ENCODE results near the gene ADAM33. TPM values are rescaled to one million over a fixed set of nuclear protein-coding genes. Genes with fewer than 3 reads are reported as not detected.

ADAM33 gene
- total RNA-seq, 2 experiments from 2014 or later = not detected

GRCh38 chr20:3686421-3686820 is 4.6 kb upstream of the ADAM33 start:
- H3K27ac Mint-ChIP-seq = no peak overlapping the region
- no peaks in the 10 kb centered on the region for H3K36me3 Mint-ChIP-seq (ENCODE audit: low read depth)
- peaks cover 19% of the 10 kb centered on the region for H3K27me3 Mint-ChIP-seq
- intact Hi-C loops (cut with DNase I, micrococcal nuclease) = no loop called here
- H3K9me3 Mint-ChIP-seq (ENCODE audit: low read depth) = no peaks in the 10 kb centered on the region
- H3K4me3 Mint-ChIP-seq = no peak overlapping the region
- POLR2A ChIA-PET = no interaction called here
- H3K4me1 Mint-ChIP-seq = no peaks in the 10 kb centered on the region
- CTCF ChIA-PET = interaction anchor here (0.6 to 1.5 kb wide), 3 partner anchors 9 to 405 kb away, joined by 3 to 5 read pairs (median 5); no protein-coding TSS in a partner anchor
- DNase-seq (no peak), ATAC-seq (no peak)

GRCh38 chr20:3685341-3685740 is 3.5 kb upstream of the ADAM33 start:
- Mint-ChIP-seq H3K27me3 (peaks cover 24% of the 10 kb centered on the region), H3K4me1 (peaks cover 4% of the 10 kb centered on the region), H3K36me3 (ENCODE audit: low read depth) (no peaks in the 10 kb centered on the region), H3K9me3 (ENCODE audit: low read depth) (no peaks in the 10 kb centered on the region), H3K4me3 (no peak overlapping the region), H3K27ac (no peak overlapping the region)
- no peak for ATAC-seq
- ChIA-PET POLR2A (no interaction called here), CTCF (interaction anchor here (0.8 to 0.9 kb wide), 2 partner anchors 8 to 9 kb away, joined by 3 to 4 read pairs; no protein-coding TSS in a partner anchor)
- intact Hi-C loops (cut with DNase I, micrococcal nuclease) = no loop called here
- no peak for DNase-seq

- Mint-ChIP-seq H3K4me1 (peaks cover 6% of the 10 kb centered on the region), H3K27me3 (peaks cover 27% of the 10 kb centered on the region), H3K27ac (no peak overlapping the region), H3K4me3 (no peak overlapping the region), H3K9me3 (ENCODE audit: low read depth) (no peaks in the 10 kb centered on the region), H3K36me3 (ENCODE audit: low read depth) (no peaks in the 10 kb centered on the region)
- ChIA-PET POLR2A (no interaction called here), CTCF (interaction anchor here (1.4 kb wide), 1 partner anchor 174 kb away, joined by 6 read pairs; no protein-coding TSS in a partner anchor)
- ATAC-seq (no peak), DNase-seq (no peak)
- intact Hi-C loops (cut with DNase I, micrococcal nuclease) = no loop called here
Observed at GRCh38 chr20:3681352-3681930, 369 bp downstream of the ADAM33 start.

- Mint-ChIP-seq H3K27me3 (peaks cover 29% of the 10 kb centered on the region), H3K36me3 (ENCODE audit: low read depth) (no peaks in the 10 kb centered on the region), H3K27ac (no peak overlapping the region), H3K4me1 (peaks cover 6% of the 10 kb centered on the region), H3K9me3 (ENCODE audit: low read depth) (no peaks in the 10 kb centered on the region), H3K4me3 (no peak overlapping the region)
- intact Hi-C loops (cut with DNase I, micrococcal nuclease) = no loop called here
- POLR2A ChIA-PET = no interaction called here
- no peak for DNase-seq
- CTCF ChIA-PET = interaction anchor here (1.4 kb wide), 1 partner anchor 174 kb away, joined by 6 read pairs; no protein-coding TSS in a partner anchor
- no peak for ATAC-seq
Observed at GRCh38 chr20:3680701-3681351, 984 bp downstream of the ADAM33 start.

GRCh38 chr20:3679749-3680700 is 1.8 kb downstream of the ADAM33 start:
- DNase-seq (no peak), ATAC-seq (no peak)
- CTCF ChIA-PET = interaction anchor here (0.6 kb wide), 1 partner anchor 98 kb away, joined by 3 read pairs; no protein-coding TSS in a partner anchor
- POLR2A ChIA-PET = no interaction called here
- Mint-ChIP-seq H3K27ac (no peak overlapping the region), H3K27me3 (peaks cover 37% of the 10 kb centered on the region), H3K4me1 (peaks cover 6% of the 10 kb centered on the region), H3K9me3 (ENCODE audit: low read depth) (no peaks in the 10 kb centered on the region), H3K4me3 (no peak overlapping the region), H3K36me3 (ENCODE audit: low read depth) (no peaks in the 10 kb centered on the region)
- intact Hi-C loops (cut with DNase I, micrococcal nuclease) = loop anchor here in 1 of 2 experiments (5.0 kb wide), 1 partner anchor 407 kb away; no protein-coding TSS in a partner anchor

- Mint-ChIP-seq H3K36me3 (ENCODE audit: low read depth) (no peaks in the 10 kb centered on the region), H3K4me3 (no peak overlapping the region), H3K9me3 (ENCODE audit: low read depth) (no peaks in the 10 kb centered on the region), H3K4me1 (peaks cover 6% of the 10 kb centered on the region), H3K27ac (no peak overlapping the region), H3K27me3 (peaks cover 40% of the 10 kb centered on the region)
- no peak for ATAC-seq
- ChIA-PET CTCF (interaction anchor here (0.6 to 3.2 kb wide), 3 partner anchors 9 to 99 kb away, joined by 3 to 36 read pairs (median 4); no protein-coding TSS in a partner anchor), POLR2A (no interaction called here)
- intact Hi-C loops (cut with DNase I, micrococcal nuclease) = loop anchor here in 1 of 2 experiments (5.0 kb wide), 1 partner anchor 408 kb away; no protein-coding TSS in a partner anchor
- no peak for DNase-seq
Observed at GRCh38 chr20:3678856-3679720, 2.7 kb downstream of the ADAM33 start.

- DNase-seq = no peak
- no peaks in the 10 kb centered on the region for H3K9me3 Mint-ChIP-seq (ENCODE audit: low read depth)
- intact Hi-C loops (cut with DNase I, micrococcal nuclease) = loop anchor here in 1 of 2 experiments (5.0 kb wide), 1 partner anchor 409 kb away; no protein-coding TSS in a partner anchor
- CTCF ChIA-PET = interaction anchor here (1.5 to 3.2 kb wide), 4 partner anchors 10 to 69 kb away, joined by 6 to 36 read pairs (median 14); no protein-coding TSS in a partner anchor
- POLR2A ChIA-PET = no interaction called here
- H3K36me3 Mint-ChIP-seq (ENCODE audit: low read depth) = no peaks in the 10 kb centered on the region
- no peak for ATAC-seq
- peaks cover 6% of the 10 kb centered on the region for H3K4me1 Mint-ChIP-seq
- H3K4me3 Mint-ChIP-seq = no peak overlapping the region
- no peak overlapping the region for H3K27ac Mint-ChIP-seq
- peaks cover 38% of the 10 kb centered on the region for H3K27me3 Mint-ChIP-seq
Observed at GRCh38 chr20:3678198-3678597, 3.6 kb downstream of the ADAM33 start.

- Mint-ChIP-seq H3K4me3 (no peak overlapping the region), H3K27me3 (peaks cover 41% of the 10 kb centered on the region), H3K4me1 (peaks cover 8% of the 10 kb centered on the region), H3K9me3 (ENCODE audit: low read depth) (no peaks in the 10 kb centered on the region), H3K36me3 (ENCODE audit: low read depth) (no peaks in the 10 kb centered on the region), H3K27ac (no peak overlapping the region)
- DNase-seq (no peak), ATAC-seq (no peak)
- POLR2A ChIA-PET = no interaction called here
- CTCF ChIA-PET = interaction anchor here (1.4 to 3.2 kb wide), 9 partner anchors 10 to 407 kb away, joined by 4 to 36 read pairs (median 7); no protein-coding TSS in a partner anchor
- intact Hi-C loops (cut with DNase I, micrococcal nuclease) = loop anchor here in 1 of 2 experiments (5.0 kb wide), 1 partner anchor 410 kb away; no protein-coding TSS in a partner anchor
Observed at GRCh38 chr20:3677733-3678132, 4.1 kb downstream of the ADAM33 start.

GRCh38 chr20:3674995-3675900 is 6.6 kb downstream of the ADAM33 start:
- CTCF ChIA-PET = interaction anchor here (0.8 to 3.5 kb wide), 12 partner anchors 9 to 180 kb away, joined by 3 to 36 read pairs (median 6); no protein-coding TSS in a partner anchor
- no peak overlapping the region for H3K4me3 Mint-ChIP-seq

More at GRCh38 chr20:3674995-3675900, 6.6 kb downstream of the ADAM33 start:
- DNase-seq (no peak), ATAC-seq (no peak)
- Mint-ChIP-seq H3K4me1 (peaks cover 4% of the 10 kb centered on the region), H3K9me3 (ENCODE audit: low read depth) (no peaks in the 10 kb centered on the region), H3K27ac (no peak overlapping the region), H3K36me3 (ENCODE audit: low read depth) (no peaks in the 10 kb centered on the region), H3K27me3 (peaks cover 41% of the 10 kb centered on the region)
- intact Hi-C loops (cut with DNase I, micrococcal nuclease) = loop anchor here in 1 of 2 experiments (5.0 kb wide), 1 partner anchor 412 kb away; no protein-coding TSS in a partner anchor
- POLR2A ChIA-PET = no interaction called here

Measured in activated CD4-positive, alpha-beta T cell treated with anti-CD3 and anti-CD28 coated beads for 36 hours (primary cell).